Testis (tissue), 2 donors: ENCODE data around the gene TRPM3.

Source experiments
- POLR2A ChIP-seq: fragments of 450-650 bp; IDR thresholded peaks from one replicate; pipeline ENCODE4 v1.6.1; 2017; ENCODE audit warnings: antibody characterized with exemption, mild to moderate bottlenecking, moderate library complexity
- TF ChIP-seq, protein P1 (sequence below), 3 experiments: fragments of 450-650 bp in 2 of 3; fragments of 200-600 bp in 1 of 3; sonication (generic) in 1 of 3; IDR thresholded peaks; one replicate each; pipeline ENCODE4 v1.5.1; 2016 to 2019; ENCODE audit warnings: antibody characterized with exemption in 3 of 3, mild to moderate bottlenecking in 2 of 3, moderate library complexity in 1 of 3

DNA sequence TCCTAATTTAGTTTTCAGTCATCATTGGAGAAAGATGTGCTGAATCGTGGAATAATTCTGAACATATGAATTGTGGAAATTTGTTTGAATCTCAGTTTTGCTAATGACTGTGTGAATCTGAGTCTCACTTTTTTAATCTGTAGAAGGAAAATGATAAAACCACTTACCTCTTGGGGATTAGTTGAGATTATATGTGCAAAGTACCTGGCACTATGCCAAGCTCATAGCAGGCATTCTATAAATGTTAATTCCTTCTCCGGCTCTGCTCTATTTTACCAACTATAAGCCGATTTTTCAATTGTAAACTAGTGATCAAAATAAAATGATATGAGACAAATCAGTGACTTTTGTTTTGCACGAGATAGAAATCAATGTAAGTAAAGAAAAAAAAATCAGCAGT, 290.8 kb downstream of the TRPM3 start:
- TF ChIP-seq, protein P1, sequence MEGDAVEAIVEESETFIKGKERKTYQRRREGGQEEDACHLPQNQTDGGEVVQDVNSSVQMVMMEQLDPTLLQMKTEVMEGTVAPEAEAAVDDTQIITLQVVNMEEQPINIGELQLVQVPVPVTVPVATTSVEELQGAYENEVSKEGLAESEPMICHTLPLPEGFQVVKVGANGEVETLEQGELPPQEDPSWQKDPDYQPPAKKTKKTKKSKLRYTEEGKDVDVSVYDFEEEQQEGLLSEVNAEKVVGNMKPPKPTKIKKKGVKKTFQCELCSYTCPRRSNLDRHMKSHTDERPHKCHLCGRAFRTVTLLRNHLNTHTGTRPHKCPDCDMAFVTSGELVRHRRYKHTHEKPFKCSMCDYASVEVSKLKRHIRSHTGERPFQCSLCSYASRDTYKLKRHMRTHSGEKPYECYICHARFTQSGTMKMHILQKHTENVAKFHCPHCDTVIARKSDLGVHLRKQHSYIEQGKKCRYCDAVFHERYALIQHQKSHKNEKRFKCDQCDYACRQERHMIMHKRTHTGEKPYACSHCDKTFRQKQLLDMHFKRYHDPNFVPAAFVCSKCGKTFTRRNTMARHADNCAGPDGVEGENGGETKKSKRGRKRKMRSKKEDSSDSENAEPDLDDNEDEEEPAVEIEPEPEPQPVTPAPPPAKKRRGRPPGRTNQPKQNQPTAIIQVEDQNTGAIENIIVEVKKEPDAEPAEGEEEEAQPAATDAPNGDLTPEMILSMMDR (IDR thresholded peaks at IDR 0.05): no peak
- TF ChIP-seq POLR2A: no peak
